ENCODE data around the gene CYP21A2.
"Not testable (repeated sequence)": the region's sequence is repeated elsewhere in the genome, so short reads cannot be mapped to it uniquely, and the experiment has no call there.

The CYP21A2 gene

GRCh38 chr6:32035283-32036013, 2.8 kb upstream of the CYP21A2 start:
- not testable (repeated sequence) for DNase-seq

GRCh38 chr6:32037136-32037535, 1.1 kb upstream of the CYP21A2 start:
- DNase-seq = not testable (repeated sequence)

- not testable (repeated sequence) for DNase-seq
These were observed 663 bp downstream of the CYP21A2 start for GRCh38 chr6:32038878-32039277.

- not testable (repeated sequence) for DNase-seq
These were observed 1.4 kb downstream of the CYP21A2 start for GRCh38 chr6:32039321-32040274.

- DNase-seq = not testable (repeated sequence)
These were observed 2.3 kb downstream of the CYP21A2 start for GRCh38 chr6:32040299-32041049.

GRCh38 chr6:32041050-32041321, 2.8 kb downstream of the CYP21A2 start:
- not testable (repeated sequence) for DNase-seq

GRCh38 chr6:32041385-32041784, 3.2 kb downstream of the CYP21A2 start:
- DNase-seq = not testable (repeated sequence)

- DNase-seq = not testable (repeated sequence)
These were observed 4.1 kb downstream of the CYP21A2 start for GRCh38 chr6:32042276-32042675.

GRCh38 chr6:32043589-32044380, 5.6 kb downstream of the CYP21A2 start:
- DNase-seq = not testable (repeated sequence)

GRCh38 chr6:32044916-32045315, 6.7 kb downstream of the CYP21A2 start:
- DNase-seq = not testable (repeated sequence)

GRCh38 chr6:32045811-32046449, 7.7 kb downstream of the CYP21A2 start:
- DNase-seq = no peak

- DNase-seq = no peak
These were observed 8.4 kb downstream of the CYP21A2 start for GRCh38 chr6:32046450-32047083.

GRCh38 chr6:32047084-32047478, 8.9 kb downstream of the CYP21A2 start:
- DNase-seq = no peak

GRCh38 chr6:32047539-32047854, 9.3 kb downstream of the CYP21A2 start:
- DNase-seq = no peak

GRCh38 chr6:32047855-32048766, 9.9 kb downstream of the CYP21A2 start:
- peak; percentile 40 to 68 for DNase-seq

- not testable (repeated sequence) for DNase-seq
These were observed 10.9 kb downstream of the CYP21A2 start for GRCh38 chr6:32049149-32049548.

- DNase-seq = not testable (repeated sequence)
These were observed 11.5 kb downstream of the CYP21A2 start for GRCh38 chr6:32049736-32050135.

GRCh38 chr6:32050562-32050961, 12.3 kb downstream of the CYP21A2 start:
- no peak for DNase-seq

GRCh38 chr6:32052626-32053025, 14.4 kb downstream of the CYP21A2 start:
- DNase-seq = not testable (repeated sequence)

- not testable (repeated sequence) for DNase-seq
These were observed 15.1 kb downstream of the CYP21A2 start for GRCh38 chr6:32053314-32053713.

Data from stimulated activated CD4-positive, alpha-beta T cell treated with anti-CD3 and anti-CD28 coated beads, Interleukin-4, amount 100 ng/mL, for 4 hours (primary cell).